HG03103 (cell line): Measurements from ENCODE around the gene MAGEA9.
"Not testable (repeated sequence)": the region's sequence is repeated elsewhere in the genome, so short reads cannot be mapped to it uniquely, and the experiment has no call there.

ENCODE experiments used
- ATAC-seq: cut with Tn5 transposase; IDR thresholded peaks from one replicate; pipeline ENCODE4 v1.9.1; 2021; ENCODE audit warnings: low read depth; ENCODE audit not compliant: unreplicated experiment

MAGEA9 gene

GRCh38 chrX:149804102-149804501, 22.4 kb downstream of the MAGEA9 start:
- no peak for ATAC-seq

GRCh38 chrX:149807747-149808458, 26.2 kb downstream of the MAGEA9 start:
- no peak for ATAC-seq

DNA sequence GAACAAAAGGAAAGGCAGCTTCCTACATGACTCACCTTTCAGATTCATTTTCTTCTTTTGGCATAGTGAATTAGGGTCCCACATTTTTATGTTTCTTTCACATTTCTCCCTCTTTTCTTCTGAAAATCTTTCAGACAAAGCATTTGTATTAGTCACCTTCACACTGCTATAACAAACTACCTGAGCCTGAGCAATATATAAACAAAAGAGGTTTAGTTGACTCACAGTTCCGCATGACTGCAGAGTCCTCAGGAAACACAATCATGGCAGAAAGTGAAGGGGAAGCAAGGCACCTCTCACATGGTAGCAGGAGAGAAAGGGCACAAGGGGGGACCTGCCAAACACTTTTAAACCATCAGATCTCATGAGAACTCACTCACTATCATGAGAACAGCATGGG, 36.9 kb downstream of the MAGEA9 start:
- no peak for ATAC-seq

DNA sequence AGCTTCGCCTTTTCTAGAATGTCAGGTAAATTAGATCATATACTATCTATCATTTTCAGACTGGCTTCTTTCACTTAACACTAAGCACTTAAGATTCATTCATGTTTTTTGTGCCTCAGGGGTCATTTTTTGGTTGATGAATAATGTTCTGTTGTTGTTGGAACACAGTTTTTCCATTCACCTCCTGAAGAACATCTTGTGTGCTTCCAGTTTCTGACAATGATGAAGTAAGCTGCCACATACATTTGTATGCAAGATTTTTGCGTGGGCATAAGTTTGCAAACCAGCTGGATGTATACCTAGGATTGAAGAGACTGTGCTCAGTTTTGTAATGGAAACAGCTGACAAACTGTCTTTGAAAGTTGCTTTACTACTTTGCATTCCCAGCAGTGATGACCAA, 37.6 kb downstream of the MAGEA9 start:
- ATAC-seq, result no peak

DNA sequence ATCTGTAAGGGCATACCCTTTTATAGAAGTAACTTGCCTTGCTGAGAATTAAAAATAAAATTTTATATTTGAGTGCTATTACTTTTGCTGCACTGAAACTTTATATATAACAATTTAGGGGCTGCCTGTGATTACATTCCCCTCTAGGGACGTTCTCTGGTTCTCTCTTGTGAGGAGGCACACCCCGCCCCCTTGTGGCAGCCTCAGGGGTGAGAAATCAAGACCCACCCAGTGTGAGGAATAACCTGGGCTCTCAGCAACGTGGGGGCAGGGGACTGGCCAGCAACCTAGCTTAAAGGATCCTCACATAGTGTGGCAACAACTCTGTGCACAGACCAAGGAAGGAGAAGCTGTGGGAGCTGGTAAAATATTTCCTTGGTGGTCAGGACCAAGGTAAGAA, 43.7 kb downstream of the MAGEA9 start:
- no peak for ATAC-seq

DNA sequence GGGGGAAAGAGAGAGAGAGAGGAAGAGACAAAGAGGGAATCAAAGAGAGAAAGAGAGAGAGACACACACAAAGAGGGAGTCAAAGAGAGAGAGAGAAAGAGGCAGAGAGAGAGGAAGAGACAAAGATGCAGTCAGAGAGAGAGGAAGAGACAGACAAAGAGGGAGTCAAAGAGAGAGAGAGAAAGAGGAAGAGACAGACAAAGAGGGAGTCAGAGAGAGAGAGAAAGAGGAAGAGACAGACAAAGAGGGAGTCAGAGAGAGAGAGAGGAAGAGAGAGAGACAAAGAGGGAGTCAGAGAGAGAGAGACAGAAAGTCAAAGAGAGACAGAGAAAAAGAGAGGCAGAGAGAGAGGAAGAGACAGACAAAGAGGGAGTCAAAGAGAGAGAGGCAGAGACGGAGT, 45.5 kb downstream of the MAGEA9 start:
- no peak for ATAC-seq

DNA sequence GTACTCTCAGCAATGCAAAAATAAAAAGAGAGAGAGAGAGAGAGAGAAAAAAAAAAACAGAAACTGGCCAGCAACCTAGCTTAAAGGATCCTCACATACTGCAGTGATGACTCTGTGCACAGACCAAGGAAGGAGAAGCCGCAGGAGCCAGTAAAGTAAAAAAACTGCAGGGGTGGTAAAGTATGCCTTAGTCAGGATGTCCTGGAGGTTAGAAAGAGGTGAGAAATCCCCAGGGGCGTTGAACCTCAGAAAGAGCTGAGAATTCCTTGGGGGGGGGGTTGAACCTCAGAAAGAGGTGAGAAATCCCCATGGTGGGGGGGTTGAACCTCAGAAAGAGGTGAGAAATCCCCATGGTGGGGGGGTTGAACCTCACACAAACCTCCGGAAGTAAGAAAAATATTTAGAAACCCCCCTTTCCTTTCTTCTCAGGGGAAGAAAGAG, 48.0 kb downstream of the MAGEA9 start:
- no peak for ATAC-seq

DNA sequence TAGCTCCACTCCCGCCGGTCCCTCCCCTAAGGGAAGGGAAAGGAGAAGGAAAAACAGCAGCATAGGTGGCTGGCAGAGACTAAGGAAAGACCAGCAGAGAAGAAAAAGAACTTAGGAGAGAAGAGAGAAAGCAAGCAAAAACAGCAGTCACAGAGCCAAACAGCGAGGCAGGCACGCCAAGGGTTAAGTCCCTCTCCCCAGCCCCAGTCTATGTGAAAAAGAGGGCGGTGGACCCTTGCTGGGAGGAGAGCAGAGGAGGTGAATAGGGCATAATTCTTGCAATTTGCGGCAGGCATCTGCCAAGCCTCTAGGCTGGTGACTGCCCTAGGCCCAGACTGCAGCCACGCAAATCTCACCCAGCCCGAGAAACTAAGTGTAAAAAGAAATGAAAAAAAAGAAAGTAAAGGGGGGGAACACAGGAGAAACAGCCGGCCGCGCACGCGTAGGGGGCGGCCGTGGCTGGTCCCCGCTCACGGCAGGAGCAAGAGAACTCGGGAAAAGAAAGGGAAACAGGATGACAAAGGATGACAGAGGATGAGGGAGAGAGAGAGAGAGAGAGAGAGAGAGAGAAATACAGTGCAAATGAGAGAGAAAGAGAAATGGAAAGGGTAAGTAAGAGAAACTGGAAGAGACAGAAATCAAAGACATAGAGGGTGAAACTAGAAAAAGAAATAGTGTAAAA, 48.6 kb downstream of the MAGEA9 start:
- no peak for ATAC-seq

DNA sequence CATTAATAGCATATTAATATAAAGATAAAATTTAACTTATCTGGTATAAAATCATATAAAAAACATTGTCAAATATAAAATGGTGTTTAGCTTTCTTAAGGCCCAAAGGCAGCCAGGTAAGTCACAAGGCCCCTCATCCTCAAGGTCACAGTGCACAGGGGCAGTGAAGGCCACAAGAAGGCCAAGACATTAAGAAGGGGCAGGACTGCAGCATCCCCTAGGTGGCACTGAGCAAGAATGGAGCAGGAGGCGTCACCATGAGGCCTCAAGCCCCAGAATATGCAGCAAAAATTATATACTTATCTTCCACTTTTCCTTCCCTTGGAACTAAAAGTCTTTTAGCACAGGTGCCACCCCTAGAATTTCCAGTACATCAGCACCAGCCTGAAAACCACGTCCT, 49.7 kb downstream of the MAGEA9 start:
- no peak for ATAC-seq

DNA sequence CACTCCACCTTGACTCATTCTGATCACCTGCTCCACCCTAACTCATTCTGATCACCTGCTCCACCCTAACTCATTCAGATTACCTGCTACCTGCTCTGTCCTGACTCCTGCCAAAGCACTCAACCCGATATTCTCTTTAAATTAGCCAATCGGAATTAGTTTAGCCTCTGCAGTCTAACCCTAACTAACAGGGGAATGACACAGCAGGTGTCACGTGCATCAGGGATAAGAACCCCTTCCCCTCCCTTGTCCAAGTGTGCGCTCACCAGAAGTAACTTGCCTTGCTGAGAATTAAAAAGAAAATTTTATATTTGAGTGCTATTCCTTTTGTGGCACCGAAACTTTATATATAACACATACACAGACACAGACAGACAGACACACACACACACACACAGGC, 55.0 kb downstream of the MAGEA9 start:
- not testable (repeated sequence) for ATAC-seq

- no peak for ATAC-seq
Measured at GRCh38 chrX:149837167-149837566, 55.4 kb downstream of the MAGEA9 start.
